ENCODE measurements around the gene PRXL2A.

DNA sequence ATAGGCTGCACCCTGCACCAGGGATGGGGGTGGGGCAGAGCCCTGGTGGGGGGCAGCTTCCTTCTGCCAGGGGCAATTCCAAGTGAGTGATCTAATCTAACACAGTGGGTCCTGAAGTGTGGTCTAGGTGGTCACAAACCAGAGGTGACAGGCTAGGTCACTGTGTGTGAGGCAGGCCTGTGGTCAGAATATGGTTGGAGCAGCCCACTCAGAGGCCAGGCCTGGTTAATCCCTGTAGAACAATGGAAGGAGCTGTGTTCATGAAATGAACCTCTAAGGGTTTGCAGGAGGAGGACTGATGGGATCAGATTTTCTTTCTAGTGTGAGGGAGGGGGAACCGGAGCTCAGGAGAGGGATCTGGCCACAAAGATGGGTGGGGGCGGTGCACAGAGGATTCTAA is 35.8 kb downstream of the PRXL2A start:
- TF ChIP-seq, protein P1, sequence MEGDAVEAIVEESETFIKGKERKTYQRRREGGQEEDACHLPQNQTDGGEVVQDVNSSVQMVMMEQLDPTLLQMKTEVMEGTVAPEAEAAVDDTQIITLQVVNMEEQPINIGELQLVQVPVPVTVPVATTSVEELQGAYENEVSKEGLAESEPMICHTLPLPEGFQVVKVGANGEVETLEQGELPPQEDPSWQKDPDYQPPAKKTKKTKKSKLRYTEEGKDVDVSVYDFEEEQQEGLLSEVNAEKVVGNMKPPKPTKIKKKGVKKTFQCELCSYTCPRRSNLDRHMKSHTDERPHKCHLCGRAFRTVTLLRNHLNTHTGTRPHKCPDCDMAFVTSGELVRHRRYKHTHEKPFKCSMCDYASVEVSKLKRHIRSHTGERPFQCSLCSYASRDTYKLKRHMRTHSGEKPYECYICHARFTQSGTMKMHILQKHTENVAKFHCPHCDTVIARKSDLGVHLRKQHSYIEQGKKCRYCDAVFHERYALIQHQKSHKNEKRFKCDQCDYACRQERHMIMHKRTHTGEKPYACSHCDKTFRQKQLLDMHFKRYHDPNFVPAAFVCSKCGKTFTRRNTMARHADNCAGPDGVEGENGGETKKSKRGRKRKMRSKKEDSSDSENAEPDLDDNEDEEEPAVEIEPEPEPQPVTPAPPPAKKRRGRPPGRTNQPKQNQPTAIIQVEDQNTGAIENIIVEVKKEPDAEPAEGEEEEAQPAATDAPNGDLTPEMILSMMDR (IDR thresholded peaks at IDR 0.05), result no peak
- TF ChIP-seq RAD21 (IDR thresholded peaks at IDR 0.05; ENCODE audit: low read length), result no peak
- no peak for TF ChIP-seq POLR2AphosphoS5 (IDR thresholded peaks at IDR 0.05; ENCODE audit: low read depth, low read length)
- TF ChIP-seq SMC3 (IDR thresholded peaks at IDR 0.05; ENCODE audit: low read depth, low read length), result no peak
- TF ChIP-seq, protein P2, sequence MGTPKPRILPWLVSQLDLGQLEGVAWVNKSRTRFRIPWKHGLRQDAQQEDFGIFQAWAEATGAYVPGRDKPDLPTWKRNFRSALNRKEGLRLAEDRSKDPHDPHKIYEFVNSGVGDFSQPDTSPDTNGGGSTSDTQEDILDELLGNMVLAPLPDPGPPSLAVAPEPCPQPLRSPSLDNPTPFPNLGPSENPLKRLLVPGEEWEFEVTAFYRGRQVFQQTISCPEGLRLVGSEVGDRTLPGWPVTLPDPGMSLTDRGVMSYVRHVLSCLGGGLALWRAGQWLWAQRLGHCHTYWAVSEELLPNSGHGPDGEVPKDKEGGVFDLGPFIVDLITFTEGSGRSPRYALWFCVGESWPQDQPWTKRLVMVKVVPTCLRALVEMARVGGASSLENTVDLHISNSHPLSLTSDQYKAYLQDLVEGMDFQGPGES (IDR thresholded peaks at IDR 0.05; ENCODE audit: low read depth, low read length), result no peak
- TF ChIP-seq, protein P3, sequence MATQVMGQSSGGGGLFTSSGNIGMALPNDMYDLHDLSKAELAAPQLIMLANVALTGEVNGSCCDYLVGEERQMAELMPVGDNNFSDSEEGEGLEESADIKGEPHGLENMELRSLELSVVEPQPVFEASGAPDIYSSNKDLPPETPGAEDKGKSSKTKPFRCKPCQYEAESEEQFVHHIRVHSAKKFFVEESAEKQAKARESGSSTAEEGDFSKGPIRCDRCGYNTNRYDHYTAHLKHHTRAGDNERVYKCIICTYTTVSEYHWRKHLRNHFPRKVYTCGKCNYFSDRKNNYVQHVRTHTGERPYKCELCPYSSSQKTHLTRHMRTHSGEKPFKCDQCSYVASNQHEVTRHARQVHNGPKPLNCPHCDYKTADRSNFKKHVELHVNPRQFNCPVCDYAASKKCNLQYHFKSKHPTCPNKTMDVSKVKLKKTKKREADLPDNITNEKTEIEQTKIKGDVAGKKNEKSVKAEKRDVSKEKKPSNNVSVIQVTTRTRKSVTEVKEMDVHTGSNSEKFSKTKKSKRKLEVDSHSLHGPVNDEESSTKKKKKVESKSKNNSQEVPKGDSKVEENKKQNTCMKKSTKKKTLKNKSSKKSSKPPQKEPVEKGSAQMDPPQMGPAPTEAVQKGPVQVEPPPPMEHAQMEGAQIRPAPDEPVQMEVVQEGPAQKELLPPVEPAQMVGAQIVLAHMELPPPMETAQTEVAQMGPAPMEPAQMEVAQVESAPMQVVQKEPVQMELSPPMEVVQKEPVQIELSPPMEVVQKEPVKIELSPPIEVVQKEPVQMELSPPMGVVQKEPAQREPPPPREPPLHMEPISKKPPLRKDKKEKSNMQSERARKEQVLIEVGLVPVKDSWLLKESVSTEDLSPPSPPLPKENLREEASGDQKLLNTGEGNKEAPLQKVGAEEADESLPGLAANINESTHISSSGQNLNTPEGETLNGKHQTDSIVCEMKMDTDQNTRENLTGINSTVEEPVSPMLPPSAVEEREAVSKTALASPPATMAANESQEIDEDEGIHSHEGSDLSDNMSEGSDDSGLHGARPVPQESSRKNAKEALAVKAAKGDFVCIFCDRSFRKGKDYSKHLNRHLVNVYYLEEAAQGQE (IDR thresholded peaks at IDR 0.05; ENCODE audit: low read depth, low read length), result no peak
- no peak for TF ChIP-seq JUND (IDR thresholded peaks at IDR 0.05)
- TF ChIP-seq FOXM1 (IDR thresholded peaks at IDR 0.05; ENCODE audit: low read depth), result no peak
- no peak for TF ChIP-seq EZH2phosphoT487 (IDR thresholded peaks at IDR 0.05; ENCODE audit: borderline replicate concordance, low read depth)

All from SK-N-SH (cell line).